DMS114 treated with DMSO at 0.1 percent for 48 hours (cell line): ENCODE results near the gene SH3PXD2B.
A peak's percentile ranks its signal among the peaks of the same experiment; 100 is the strongest.
"Not testable (repeated sequence)": the region's sequence is repeated elsewhere in the genome, so short reads cannot be mapped to it uniquely, and the experiment has no call there.

Source experiments
- DNase-seq: peaks from one replicate; lab custom pipeline; 2025; ENCODE audit not compliant: unreplicated experiment; lab: John Stamatoyannopoulos, UW

The SH3PXD2B gene

GRCh38 chr5:172311026-172311425, 143.3 kb downstream of the SH3PXD2B start:
- no peak for DNase-seq

- DNase-seq: no peak
Observed at GRCh38 chr5:172305380-172305779, 148.9 kb downstream of the SH3PXD2B start.

GRCh38 chr5:172303572-172304335, 150.6 kb downstream of the SH3PXD2B start:
- no peak for DNase-seq

GRCh38 chr5:172303162-172303561, 151.2 kb downstream of the SH3PXD2B start:
- DNase-seq: no peak

GRCh38 chr5:172302047-172302710, 152.1 kb downstream of the SH3PXD2B start:
- no peak for DNase-seq

- no peak for DNase-seq
Observed at GRCh38 chr5:172299916-172300439, 154.3 kb downstream of the SH3PXD2B start.

- DNase-seq: no peak
Observed at GRCh38 chr5:172294831-172295230, 159.5 kb downstream of the SH3PXD2B start.

- no peak for DNase-seq
Observed at GRCh38 chr5:172293745-172294342, 160.5 kb downstream of the SH3PXD2B start.

GRCh38 chr5:172293054-172293744, 161.1 kb downstream of the SH3PXD2B start:
- peak; percentile 71 for DNase-seq

GRCh38 chr5:172291837-172292236, 162.5 kb downstream of the SH3PXD2B start:
- DNase-seq: not testable (repeated sequence)

- DNase-seq: no peak
Observed at GRCh38 chr5:172288465-172288864, 165.9 kb downstream of the SH3PXD2B start.

- peak; percentile 12 for DNase-seq
Observed at GRCh38 chr5:172287140-172287539, 167.2 kb downstream of the SH3PXD2B start.

- no peak for DNase-seq
Observed at GRCh38 chr5:172285226-172286143, 168.8 kb downstream of the SH3PXD2B start.

- no peak for DNase-seq
Observed at GRCh38 chr5:172284611-172284980, 169.7 kb downstream of the SH3PXD2B start.

- DNase-seq: peak; percentile 51
Observed at GRCh38 chr5:172283862-172284610, 170.3 kb downstream of the SH3PXD2B start.

- peak; percentile 51 for DNase-seq
Observed at GRCh38 chr5:172283020-172283861, 171.1 kb downstream of the SH3PXD2B start, which contains the start of gene UBTD2. Gene UBTD2, minus strand, starts transcription at chr5:172283764. Its CDS starts 99 bp downstream, at chr5:172283665.

GRCh38 chr5:172282272-172283019, 171.9 kb downstream of the SH3PXD2B start:
- DNase-seq: no peak

- DNase-seq: no peak
Observed at GRCh38 chr5:172281346-172281745, 173.0 kb downstream of the SH3PXD2B start.
